ENCODE results near the gene YARS1.

The YARS1 gene

GRCh38 chr1:32741413-32742198 is 75.6 kb downstream of the YARS1 start:
- no peak for DNase-seq

DNA sequence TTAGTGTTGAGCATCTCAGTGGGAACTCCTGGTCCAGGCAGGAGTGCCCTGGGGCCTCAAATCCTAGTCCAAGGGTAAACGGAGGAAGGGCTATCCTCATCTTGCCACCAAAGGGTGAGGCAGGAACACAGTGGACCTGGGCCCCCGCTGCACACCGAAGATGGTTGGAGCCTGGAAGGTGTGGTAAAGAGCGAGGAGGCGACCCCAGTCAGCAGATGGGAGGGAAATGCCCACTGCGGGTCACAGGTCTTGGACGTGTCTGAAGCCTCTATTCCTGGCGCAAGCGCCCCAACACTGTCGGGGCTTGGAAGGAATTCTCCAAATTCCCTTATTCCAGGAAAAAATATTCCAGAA is 76.1 kb downstream of the YARS1 start:
- no peak for DNase-seq

GRCh38 chr1:32736812-32737791 is 80.1 kb downstream of the YARS1 start:
- no peak for DNase-seq

DNA sequence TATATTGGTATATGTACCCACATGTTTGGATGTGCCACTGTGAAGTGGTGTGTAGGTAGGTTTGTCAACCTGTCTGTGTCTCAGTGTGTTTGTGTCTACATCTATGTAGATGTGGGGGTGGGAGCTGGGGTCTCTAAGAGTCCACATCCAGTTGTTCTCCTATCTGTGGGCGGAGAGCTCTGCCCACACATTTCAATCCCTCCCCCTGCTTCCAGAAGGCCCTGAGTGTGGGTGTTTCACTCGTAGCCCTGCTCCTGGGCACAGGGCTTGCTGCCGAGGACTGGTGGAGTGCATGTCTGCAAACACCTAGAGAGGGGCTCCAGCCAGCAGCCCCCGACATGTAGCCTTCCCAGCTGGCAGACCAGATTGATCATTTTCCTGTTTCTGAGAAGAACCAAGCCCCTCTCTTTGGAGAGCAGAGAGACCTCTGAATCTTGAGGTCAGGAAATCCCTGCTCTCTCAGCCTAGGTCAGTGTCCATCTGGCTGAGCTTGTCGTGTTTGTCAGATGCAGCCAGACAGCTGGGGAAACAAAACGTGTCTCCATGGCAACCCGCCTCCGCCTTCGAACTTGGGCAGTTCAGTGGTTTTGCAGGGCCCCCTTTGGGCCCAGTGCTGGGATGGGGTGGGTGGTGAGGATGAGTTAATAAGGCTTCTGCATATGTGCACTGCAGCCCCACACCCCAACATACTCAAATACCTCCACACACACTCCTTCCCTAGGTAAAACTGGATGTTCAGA is 83.4 kb downstream of the YARS1 start:
- peak; percentile 40 for DNase-seq

GRCh38 chr1:32729254-32730046 is 87.7 kb downstream of the YARS1 start:
- DNase-seq = no peak

DNA sequence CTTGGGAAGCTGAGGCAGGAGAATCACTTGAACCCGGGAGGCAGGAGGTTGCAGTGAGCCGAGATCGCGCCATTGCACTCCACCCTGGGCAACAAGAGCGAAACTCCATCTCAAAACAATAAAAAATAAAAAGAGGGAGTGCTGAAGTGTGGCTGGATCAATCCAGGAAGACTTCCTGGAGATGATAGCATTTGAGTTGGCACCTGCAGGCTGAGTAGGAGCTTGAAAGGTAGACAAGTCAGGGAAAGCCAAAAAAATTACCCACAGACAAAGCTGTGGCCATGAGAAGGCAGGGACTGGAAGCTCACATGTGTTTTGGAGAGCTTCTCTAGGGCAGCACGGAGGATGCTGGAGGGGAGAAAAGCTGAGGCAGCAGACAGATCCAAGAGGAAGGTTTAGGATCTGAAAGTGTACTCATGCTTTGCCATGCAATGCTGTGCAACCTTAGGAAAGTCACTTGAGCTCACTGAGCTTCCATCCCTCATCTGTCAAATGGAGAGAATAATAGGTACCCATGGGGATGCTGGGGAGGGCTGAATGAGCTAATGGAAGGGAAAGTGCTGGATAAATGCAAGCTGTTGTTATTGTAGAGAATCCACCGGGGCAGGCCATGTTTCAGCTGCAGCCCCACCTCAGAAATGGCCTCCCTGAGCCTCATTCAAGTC is 88.6 kb downstream of the YARS1 start:
- DNase-seq = no peak

DNA sequence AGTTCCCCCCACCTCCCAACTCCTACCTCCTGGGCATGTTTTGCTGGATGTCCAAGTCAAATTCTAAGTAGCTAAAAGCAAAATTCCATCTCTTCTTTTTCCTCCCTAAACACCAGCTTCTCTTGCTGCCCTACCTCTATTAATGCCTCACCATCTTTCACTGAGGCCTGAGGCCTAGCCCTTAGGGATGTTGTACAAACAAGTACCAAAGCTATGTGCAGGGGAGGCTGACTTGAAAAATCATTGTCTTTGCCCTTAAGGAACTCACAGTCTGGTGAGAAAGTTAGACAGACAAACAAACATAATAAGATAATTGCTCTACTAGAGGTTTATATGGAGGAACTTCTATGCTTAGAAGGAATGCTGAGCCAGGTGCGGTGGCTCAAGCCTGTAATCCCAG is 89.3 kb downstream of the YARS1 start:
- no peak for DNase-seq

DNA sequence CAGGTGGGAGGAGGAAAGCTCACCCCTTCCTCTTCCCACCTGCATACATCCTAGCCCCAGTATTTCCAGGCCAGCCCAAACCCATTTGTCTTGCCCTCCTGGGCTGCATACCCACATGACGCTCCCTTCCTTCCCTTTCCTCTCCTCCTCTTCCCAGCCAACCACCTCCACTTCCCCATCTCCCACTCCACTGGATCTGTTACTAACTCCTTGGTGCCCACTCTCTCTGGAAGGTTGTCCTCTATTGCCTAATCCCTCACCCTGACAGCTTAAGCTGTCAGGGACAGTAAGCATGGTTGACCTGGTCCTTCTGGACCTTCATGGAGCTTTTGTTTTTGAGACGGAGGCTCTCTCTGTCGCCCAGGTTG is 91.6 kb downstream of the YARS1 start:
- no peak for DNase-seq
